ENCODE data around the gene FAU. TPM values are rescaled to one million over a fixed set of nuclear protein-coding genes. Genes with fewer than 3 reads are reported as not detected.

FAU gene
- total and polyA plus RNA-seq, 10 of the 15 experiments (the other 5 are each of a cell fraction or from before 2014, with no cell fraction given) = 332 to 1,347 (median 990) TPM

- TF ChIP-seq RFX5 (IDR thresholded peaks at IDR 0.05; ENCODE audit: low read depth, low read length) (peak; percentile 57; the same call in 1 of the 2 replicates), ATF3 (IDR thresholded peaks at IDR 0.05; ENCODE audit: borderline replicate concordance, extremely low read depth, low read depth, low read length) (peak; percentile 87; the same call in 1 of the 2 replicates), IRF5 (IDR thresholded peaks at IDR 0.05; ENCODE audit: borderline replicate concordance) (no peak), HDGF (IDR thresholded peaks at IDR 0.05) (no peak), POLR2AphosphoS2 (IDR thresholded peaks at IDR 0.05; ENCODE audit: low read depth, low read length) (peak; percentile 50; the same call in 1 of the 2 replicates), SIX5 (IDR thresholded peaks at IDR 0.05; ENCODE audit: low read depth, low read length, severe bottlenecking) (peak; percentile 62), CBFB (IDR thresholded peaks at IDR 0.05; ENCODE audit: low read depth) (peak; percentile 63), HCFC1 (IDR thresholded peaks at IDR 0.05; ENCODE audit: low read length) (peak; percentile 80), BCLAF1 (IDR thresholded peaks at IDR 0.05) (no peak), ZNF687 (IDR thresholded peaks at IDR 0.05) (0 out of 2 replicates have a peak, but pooled peaks have one; percentile 25), WRNIP1 (IDR thresholded peaks at IDR 0.05; ENCODE audit: borderline replicate concordance, low read depth, low read length) (no peak), E2F8 (IDR thresholded peaks at IDR 0.05; ENCODE audit: low read depth, partially characterized antibody) (peak; percentile 94), RELA (IDR thresholded peaks at IDR 0.05; ENCODE audit: borderline replicate concordance, partially characterized antibody) (peak; percentile 49), RUNX3 (IDR thresholded peaks at IDR 0.05; ENCODE audit: low read length) (peak; percentile 92)
Measured at GRCh38 chr11:65083834-65084597, 37.9 kb downstream of the FAU start, which contains the start of the genes CDCA5 and ZFPL1 (continued).

Measured in GM12878 (cell line).